Non-pigmented ciliary epithelial cell (primary cell): Measurements from ENCODE around the gene SGIP1.
"Not testable (repeated sequence)": the region's sequence is repeated elsewhere in the genome, so short reads cannot be mapped to it uniquely, and the experiment has no call there.

ENCODE experiments used
- DNase-seq: peaks from one replicate; pipeline ENCODE4 v3.0.0-alpha.2; 2010; ENCODE audit warnings: low read depth

The SGIP1 gene

GRCh38 chr1:66681686-66682085 is 147.7 kb downstream of the SGIP1 start:
- no peak for DNase-seq

- no peak for DNase-seq
Observed at GRCh38 chr1:66682106-66682505, 148.2 kb downstream of the SGIP1 start.

- no peak for DNase-seq
Observed at GRCh38 chr1:66684353-66684752, 150.4 kb downstream of the SGIP1 start.

- DNase-seq = no peak
Observed at GRCh38 chr1:66685265-66685664, 151.3 kb downstream of the SGIP1 start.

GRCh38 chr1:66685670-66686069 is 151.7 kb downstream of the SGIP1 start:
- DNase-seq = peak; percentile 23

GRCh38 chr1:66686406-66686805 is 152.5 kb downstream of the SGIP1 start:
- no peak for DNase-seq

- DNase-seq = no peak
Observed at GRCh38 chr1:66687358-66687757, 153.4 kb downstream of the SGIP1 start.

- no peak for DNase-seq
Observed at GRCh38 chr1:66690666-66691381, 156.9 kb downstream of the SGIP1 start.

- DNase-seq = no peak
Observed at GRCh38 chr1:66692681-66693080, 158.7 kb downstream of the SGIP1 start.

GRCh38 chr1:66693856-66694255 is 159.9 kb downstream of the SGIP1 start:
- DNase-seq = no peak

- DNase-seq = no peak
Observed at GRCh38 chr1:66695116-66695515, 161.2 kb downstream of the SGIP1 start.

- DNase-seq = no peak
Observed at GRCh38 chr1:66696771-66697170, 162.8 kb downstream of the SGIP1 start.

- DNase-seq = no peak
Observed at GRCh38 chr1:66699213-66699612, 165.3 kb downstream of the SGIP1 start.

- no peak for DNase-seq
Observed at GRCh38 chr1:66704177-66704875, 170.4 kb downstream of the SGIP1 start.

GRCh38 chr1:66705110-66705509 is 171.2 kb downstream of the SGIP1 start:
- no peak for DNase-seq

GRCh38 chr1:66711420-66711819 is 177.5 kb downstream of the SGIP1 start:
- no peak for DNase-seq

- no peak for DNase-seq
Observed at GRCh38 chr1:66712839-66713238, 178.9 kb downstream of the SGIP1 start.

- no peak for DNase-seq
Observed at GRCh38 chr1:66723985-66724384, 190.0 kb downstream of the SGIP1 start.

GRCh38 chr1:66725885-66726665 is 192.1 kb downstream of the SGIP1 start:
- peak; percentile 53 for DNase-seq

GRCh38 chr1:66728021-66728420 is 194.1 kb downstream of the SGIP1 start:
- no peak for DNase-seq

GRCh38 chr1:66728716-66729115 is 194.8 kb downstream of the SGIP1 start:
- DNase-seq = not testable (repeated sequence)

GRCh38 chr1:66729119-66729518 is 195.2 kb downstream of the SGIP1 start:
- DNase-seq = no peak

- DNase-seq = no peak
Observed at GRCh38 chr1:66729523-66729922, 195.6 kb downstream of the SGIP1 start.
